Stimulated activated CD4-positive, alpha-beta T cell treated with anti-CD3 and anti-CD28 coated beads, Interleukin-2, amount 100 ng/mL, for 48 hours (primary cell): ENCODE results near the gene MARK4.
"Not testable (repeated sequence)": the region's sequence is repeated elsewhere in the genome, so short reads cannot be mapped to it uniquely, and the experiment has no call there.

ENCODE experiments used
- DNase-seq, 2 donors: peaks; one replicate each; pipeline ENCODE4 v3.0.0-alpha.2; 2020

The MARK4 gene

DNA sequence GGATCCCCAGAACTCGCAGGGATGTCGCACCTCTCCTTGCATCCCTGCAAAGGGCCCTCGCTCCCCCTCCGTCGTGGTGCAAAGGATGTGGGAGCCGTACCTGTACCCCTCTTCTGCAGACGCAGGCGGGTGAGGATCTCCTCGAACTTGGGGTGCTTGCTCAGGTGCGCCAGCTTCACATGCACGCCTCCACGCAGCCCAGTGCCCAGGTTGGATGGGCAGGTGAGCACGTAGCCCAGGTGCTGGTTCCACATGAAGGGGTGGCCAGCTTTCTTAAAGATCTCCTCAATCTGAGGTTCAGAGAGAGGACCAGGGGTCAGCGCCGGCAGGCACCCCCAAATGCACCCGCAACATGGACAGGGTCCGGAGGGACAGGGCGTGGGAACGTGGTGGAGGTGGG lies 56.3 kb downstream of the MARK4 start:
- DNase-seq, result no peak

DNA sequence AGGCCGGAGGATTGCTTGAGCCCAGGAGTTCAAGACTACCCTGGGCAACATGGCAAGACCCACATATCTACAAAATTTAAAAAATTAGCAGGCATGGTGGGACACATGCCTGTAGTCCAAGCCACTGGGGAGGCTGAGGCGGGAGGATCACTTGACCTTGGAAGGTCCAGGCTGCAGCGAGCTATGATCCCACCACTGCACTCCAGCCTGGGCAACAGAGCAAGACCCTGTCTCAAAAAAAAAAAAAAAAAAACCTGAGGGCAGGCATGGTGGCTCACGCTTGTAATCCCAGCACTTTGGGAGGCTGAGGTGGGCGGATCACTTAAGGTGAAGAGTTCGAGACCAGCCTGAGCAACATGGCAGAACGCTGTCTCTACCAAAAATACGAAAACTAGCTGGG lies 58.3 kb downstream of the MARK4 start:
- DNase-seq, result not testable (repeated sequence)

DNA sequence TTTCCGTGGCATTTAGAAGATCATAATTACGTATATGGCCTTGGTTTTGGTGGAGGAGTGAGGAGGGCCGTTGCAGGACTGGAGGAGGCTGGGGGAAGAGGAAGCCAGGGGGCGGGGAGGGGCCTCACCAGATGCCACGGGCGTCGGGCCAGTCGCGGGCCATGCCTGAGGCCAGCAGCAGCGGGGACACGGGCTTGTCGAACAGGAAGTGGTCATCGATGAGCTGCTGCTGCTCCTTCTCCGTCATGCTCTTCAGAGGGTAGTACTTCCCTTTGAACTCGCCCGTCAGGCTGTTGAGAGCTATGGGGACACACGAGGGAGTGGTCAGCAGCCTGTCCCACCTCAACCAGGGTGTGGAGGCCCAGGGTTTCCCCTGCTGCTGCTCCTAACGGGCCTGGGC lies 60.5 kb downstream of the MARK4 start:
- DNase-seq, result no peak

DNA sequence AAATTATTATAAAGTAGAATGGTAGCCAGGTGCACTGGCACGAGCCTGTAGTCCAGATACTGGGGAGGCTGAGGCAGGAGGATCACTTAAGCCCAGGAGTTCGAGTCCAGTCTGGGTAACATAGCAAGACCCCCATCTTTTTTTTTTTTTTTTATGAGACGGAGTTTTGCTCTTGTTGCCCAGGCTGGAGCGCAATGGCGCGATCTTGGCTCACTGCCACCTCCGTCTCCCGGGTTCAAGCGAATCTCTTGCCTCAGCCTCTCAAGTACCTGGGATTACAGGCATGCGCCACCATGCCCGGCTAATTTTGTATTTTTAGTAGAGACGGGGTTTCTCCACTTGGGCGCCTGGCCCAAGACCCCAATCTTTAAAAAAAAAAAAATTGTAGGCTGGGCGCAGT lies 61.2 kb downstream of the MARK4 start:
- not testable (repeated sequence) for DNase-seq

DNA sequence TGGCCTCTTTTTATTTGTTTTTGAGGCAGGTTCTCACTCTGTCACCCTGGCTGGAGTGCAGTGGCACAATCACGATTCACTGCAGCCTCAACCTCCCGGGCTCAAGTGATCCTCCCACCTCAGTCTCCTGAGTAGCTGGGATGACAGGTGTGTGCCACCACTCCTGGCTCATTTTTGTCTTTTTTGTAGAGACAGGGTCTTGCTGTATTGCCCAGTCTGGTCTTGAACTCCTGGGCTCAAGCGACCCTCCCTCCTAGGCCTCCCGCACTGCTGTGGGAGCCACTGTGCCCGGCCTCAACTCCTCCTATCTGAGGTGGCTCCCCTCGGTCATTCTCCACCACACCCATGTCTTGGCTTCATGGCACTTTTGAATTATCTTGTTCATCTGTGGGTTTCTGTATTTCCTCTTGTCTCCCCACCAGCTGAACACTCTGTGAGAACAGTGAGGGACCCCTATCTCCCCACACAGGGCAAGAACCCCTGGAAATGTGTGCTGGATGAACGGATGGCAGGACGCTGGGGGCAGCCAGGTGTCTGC lies 63.7 kb downstream of the MARK4 start:
- DNase-seq, result no peak

DNA sequence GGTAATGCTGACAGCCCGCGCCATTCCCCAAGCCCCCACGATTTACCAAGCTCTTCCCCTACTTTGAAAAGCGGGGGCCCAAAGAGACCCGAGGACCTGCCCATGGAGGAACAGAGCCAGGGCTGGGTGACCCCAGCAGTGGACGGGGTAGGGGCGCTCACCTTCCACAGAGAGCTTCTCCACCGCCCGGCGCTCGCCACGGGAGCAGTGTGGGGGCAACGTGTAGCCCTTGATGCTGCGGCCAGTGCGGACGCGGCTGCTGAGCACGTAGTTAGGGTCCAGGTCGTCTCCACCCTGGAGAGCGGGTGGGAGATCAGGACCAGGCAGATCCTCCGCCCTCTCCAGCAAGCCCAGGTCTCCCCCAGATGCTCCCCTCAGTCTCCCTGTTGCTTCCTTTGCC lies 64.2 kb downstream of the MARK4 start:
- no peak for DNase-seq

DNA sequence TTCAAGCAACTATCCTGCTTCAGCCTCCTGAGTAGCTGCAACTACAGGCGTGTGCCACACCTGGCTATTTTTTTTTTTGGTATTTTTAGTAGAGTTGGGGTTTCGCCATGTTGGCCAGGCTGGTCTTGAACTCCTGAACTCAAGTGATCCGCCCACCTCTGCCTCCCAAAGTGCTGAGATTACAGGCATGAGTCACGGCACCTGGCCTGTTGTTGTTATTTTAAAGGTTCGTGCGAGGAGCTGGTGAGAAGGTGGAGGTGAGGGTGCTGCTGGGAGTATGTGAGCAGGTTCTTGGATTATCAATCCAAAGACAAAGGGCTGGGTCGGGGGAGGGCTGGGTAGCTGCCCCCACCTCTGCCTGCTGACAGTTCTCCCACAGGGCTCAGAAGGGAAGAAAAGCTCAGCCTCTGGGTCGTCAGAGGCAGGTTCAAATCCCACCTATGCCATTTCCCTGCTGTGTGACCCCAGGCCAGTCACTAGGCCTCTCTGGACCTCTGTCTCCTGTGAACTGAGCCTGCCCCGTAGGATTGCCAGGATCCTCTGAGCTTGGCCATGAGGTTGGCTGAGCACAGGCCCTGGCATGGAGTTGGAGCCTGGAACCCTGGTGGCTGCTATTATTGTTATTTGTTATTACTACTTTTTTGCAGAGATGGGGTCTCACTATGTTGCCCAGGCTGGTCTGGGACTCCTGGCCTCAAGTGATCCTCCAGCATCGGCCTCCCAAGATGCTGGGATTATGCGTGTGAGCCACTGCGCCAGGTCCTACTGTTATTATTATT lies 70.1 kb downstream of the MARK4 start:
- no peak for DNase-seq

DNA sequence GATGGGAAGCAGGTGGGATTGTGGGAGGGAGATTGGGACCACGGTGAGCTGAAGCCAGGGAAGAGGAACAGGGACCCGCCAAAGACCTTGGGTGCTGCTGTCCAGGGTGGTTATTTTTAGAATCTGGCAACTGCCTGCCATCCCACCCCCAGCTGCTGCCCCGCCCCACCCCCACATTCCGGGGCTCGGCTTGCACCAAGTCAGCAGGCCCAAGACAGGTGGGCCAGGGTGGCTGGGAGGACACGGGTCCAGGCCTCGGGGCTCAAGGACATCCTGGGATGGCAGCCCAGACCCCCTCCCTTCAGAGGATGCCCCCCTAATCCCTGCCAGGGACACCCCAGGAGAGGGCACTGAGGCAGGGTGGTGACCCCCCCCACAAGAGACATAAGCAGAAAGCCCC lies 70.8 kb downstream of the MARK4 start:
- no peak for DNase-seq

DNA sequence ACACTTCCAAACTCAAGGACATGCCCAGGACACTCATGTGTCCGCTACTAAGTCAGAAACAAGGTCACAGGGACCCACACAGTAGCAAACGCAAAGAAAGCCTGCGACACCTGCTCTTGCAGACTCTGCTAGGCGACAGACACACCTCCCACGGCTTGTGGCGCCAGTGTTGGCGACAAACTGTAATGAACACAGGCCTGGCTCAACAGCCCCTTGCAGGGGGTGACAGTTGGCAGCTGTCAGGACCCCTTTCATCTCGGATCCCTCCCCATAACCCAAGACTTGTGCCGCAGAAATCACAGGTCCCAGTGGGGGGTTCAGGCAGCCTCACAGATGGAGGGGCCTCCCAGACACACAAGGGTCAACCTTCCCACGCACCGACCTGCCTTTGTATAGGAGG lies 71.2 kb downstream of the MARK4 start:
- DNase-seq, result no peak

DNA sequence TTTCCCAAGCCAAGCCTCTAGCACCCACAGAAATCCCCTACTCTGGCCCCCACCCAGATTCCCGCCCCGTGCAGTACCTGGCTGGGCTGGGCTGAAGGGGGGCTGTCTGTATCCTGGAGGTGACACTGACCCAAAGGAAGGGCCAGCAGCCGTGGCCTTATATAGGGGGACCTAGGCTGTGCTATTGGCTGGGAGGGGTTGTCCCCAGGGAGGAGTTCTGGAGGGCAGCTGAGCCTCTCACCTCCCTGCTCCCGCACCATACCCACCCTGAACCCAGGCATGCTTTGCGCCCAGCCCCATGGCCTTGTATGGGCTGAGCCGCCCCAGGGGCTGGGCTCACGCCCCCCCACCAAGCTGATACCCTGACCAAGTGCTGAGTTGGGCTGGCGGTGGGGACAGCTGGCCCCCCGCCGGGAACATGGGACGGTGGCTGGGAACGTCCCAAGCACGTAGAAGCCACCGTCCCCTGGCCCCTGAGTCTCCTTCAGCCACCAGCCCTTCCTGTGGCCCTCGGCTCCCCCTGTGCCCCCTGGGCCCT lies 71.7 kb downstream of the MARK4 start, which contains the start of gene CKM:
Gene CKM, minus strand, starts transcription at position 132 of the 538 bp plus-strand sequence. CDS start 3,162 bp downstream, outside the sequence.
- DNase-seq, result no peak

DNA sequence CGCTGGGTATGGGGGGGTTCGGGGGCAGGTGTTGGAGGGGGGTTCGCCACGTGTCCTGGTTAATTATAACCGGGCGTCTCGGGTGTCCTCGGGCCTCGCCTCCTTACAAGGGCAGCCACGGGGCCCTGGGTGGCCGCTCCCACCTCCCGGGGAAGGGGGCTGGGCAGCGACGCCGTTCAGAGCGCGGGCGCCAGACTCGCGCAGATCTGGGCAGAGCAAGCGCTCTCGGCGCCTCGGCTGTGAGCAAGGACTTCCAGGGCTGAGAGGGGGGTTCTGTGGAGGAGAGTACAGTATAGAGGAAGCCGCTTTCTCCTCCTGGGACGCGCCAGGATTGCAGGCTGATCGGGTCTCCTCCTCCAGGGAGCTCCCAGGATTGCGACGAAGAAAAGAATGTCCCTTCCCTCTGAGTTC lies 72.6 kb downstream of the MARK4 start:
- DNase-seq, result no peak

DNA sequence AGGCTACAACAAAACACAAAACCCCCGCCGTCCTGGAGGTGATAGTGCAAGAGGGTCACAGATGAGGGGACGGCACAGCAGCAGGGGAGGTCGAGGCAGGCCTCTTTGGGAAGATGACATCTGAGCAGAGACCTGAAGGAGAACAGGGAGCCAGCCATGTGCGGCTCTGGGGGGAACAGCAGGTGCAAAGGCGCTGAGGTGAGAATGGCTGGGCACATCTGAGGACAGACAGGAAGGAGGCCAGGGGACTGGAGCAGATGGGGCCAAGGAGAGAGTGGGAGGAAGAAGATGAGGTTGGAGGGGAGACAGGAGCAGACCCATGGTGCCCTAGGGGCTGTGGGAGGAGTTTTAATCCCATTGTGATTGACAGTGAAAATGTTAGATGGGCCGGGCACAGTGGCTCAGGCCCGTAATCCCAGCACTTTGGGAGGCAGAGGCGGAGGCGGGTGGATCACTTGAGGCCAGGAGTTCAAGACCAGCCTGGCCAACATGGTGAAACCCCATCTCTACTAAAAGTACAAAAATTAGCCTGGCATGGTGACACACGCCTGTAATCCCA lies 73.4 kb downstream of the MARK4 start:
- no peak for DNase-seq

DNA sequence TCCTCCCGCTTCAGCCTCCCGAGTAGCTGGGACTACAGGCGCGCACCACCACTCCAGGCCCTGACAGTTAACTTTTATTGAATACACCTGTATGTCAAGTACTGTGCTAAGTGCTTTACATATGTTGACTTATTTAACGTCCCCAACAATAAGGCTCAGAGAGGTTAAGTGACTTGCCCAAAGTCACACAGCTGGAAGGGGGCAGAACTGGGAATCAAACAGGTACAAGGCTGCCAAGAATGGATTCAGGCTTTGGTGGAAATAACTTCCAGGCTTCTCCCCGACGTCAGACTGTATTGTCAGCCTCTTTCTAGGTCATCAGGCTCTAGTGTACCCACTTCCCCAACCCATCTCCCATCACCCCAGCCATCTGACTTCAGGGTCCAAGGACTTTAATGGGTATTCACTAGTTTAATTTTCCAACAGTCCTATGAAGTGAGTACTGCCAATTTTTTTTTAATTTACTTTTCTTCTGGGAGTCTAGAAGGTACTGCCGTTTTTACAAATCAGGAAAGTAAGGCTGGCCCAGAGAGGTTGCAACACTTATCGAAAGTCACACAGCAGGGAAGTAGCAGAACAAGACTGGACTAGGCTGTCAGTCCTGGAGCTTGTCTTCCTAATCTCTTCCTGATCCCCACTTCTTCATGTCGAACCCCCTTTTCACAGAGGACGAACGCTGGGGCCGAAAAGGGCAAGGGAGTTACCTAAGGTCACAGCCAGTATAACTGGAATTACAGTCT lies 76.5 kb downstream of the MARK4 start:
- DNase-seq, result no peak

DNA sequence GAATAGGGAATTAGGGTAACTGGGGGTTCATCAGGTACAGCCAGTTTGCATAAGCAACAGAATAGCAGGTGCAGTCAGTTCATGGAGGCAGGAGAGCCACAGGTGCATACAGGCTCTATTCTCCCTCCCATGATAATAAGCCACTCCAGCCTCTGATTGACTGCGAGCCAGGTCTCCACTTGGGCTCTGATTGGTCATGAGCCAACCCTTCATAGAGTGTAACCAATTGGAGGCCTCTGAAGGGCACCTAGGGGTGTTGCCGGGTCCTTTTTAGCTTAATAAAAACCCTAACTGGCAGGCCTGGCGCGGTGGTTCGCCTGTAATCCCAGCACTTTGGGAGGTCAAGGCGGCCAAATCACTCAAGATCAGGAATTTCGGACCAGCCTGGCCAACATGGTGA lies 80.3 kb downstream of the MARK4 start:
- DNase-seq, result no peak

DNA sequence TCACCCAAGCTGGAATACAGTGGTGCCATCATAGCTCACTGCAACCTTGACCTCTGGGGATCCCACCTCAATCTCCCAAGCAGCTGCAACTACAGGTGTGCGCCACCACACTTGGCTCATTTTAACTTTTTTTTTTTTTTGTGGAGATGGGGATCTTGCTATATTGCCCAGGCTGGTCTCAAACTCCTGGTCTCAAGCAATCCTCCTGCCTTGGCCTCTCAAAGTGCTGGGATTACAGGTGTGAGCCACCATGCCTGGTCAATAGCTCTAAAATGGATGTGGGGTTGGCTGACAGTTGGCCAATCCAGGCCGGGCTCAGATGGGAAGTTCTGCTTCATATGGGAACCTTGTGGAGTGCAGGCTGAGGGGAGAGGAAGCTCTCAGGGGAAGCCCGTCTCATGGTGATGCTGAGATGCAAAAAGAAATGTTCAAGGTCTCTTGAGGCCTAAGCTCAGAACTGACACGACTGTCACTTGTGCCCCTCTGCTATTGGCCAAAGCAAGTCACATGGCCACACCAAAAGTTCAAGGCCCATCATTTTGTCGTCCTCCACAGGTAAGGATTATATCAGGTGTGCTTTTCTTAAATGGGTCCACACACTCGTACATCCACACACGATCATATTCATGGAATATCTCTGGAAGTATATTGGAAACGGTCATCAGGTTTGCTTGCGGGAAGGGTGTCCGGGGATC lies 82.7 kb downstream of the MARK4 start:
- no peak for DNase-seq

DNA sequence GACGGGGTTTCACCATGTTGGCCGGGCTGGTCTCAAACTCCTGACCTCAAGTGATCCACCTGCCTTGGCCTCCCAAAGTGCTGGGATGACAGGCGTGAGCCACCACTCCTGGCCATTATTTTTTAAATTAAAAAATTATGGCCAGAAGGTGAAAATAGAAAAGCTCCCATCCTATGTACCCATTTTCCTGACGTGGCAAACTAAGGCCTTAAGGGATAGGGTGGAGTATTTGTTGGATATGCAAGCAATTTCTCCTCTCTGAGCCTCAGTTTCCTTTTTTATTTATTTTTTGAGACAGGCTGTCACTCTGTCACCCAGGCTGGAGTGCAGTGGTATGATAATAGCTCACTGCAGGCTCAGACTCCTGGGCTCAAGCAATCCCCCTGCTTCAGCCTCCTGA lies 83.8 kb downstream of the MARK4 start:
- DNase-seq, result not testable (repeated sequence)

DNA sequence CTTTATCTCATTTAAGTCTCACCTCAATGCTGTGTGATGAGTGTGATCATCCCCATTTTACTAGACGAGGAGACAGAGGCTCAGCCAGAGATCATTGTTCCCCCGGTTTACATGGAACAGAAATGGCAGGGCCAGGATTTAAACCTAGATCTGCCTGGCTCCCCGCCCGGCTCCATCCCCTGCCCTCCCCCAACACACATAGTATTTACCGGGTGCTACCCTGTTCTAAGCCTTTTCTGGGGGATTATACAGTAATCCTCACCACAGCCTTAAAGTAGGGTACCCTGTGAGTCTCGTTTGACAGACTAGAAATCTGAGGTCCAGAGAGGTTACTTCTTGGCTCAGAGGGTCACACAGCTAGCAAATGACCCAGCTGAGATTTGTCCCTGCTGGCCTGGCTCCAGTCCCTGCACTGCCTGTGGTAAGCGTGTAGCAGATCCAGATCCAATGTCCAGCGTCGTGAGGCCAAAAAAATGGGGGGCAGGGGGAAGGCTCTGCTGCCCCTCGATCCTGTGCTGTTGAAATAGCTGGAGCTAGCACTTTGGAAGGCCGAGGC lies 85.7 kb downstream of the MARK4 start:
- DNase-seq, result no peak

DNA sequence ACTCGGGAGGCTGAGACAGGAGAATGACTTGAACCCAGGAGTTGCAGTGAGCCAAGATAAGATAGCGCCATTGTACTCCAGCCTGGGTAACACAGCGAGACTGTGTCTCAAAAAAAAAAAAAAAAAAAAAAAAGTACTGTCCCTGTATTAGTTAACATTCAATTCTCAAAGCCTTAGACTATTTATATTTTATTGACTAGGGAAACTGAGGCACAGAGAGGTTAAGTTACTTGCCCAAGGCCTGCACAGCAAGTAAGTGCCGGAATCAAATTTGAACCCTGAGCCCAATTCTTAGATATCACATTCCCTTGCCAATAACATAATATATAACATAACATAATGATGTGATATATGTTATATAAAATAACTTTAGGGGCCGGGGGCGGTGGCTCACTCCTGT lies 88.6 kb downstream of the MARK4 start:
- DNase-seq, result no peak

DNA sequence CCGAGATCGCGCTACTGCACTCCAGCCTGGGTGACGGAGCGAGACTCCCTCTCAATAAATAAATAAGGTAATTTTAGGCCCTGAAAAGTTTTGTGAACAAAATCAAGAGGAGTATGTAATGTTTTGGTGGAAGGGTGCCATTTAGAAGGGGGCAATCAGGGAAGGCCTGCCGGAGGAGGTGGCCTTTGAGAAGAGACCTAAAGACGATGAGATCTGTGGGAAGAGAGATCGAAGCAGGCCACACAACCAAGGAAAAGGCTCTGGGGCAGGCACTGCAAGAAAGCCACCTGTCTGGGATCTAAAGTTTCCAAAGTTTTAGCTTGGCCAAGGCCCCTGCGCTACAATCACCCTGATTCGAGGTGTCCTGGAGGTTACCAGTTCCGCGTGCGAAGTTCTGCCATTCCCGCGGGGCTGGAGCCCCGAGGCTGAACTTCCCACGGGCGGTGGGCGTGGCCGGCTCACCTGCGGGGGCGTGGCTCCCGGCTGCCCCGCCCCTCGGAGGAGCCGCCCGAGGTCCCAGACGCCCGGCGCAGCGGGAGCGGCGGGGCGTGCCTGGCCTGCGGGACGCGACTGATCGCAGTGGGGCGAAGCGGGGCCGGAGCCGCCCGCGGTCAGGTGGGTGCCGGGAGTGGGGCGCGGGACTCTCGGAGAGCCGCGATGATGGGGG lies 89.3 kb downstream of the MARK4 start, which contains the start of gene KLC3:
Gene KLC3, plus strand, starts transcription at position 519 of the 667 bp plus-strand sequence. CDS start 4,792 bp downstream, outside the sequence.
- DNase-seq, result peak; percentile 36 to 42

DNA sequence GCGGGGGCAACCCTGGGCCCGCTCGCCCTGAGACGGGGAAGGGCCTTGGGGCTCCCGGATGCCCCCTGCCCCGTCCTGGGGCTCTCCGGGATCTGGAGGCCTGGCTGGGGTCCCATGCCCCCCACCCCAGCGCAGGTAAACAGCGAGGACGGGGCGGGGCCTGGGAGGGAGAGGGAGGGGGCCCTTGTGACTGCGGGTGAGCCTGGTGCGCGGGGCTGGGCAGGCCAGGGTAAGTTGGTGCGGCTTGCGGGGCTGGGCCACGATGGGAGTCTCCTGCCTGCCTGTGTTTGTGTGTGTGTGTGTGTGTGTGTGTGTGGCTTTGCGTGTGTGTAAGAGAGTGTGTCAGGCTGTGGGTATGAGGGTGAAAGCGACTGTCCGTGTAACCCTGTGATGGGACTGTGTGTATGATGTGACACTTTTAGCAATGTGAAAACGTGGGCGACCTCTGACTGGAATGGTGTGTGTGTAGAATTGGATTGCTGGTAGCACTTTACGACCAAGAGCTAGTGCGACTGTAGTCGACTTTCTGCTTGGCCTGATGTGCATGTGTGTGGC lies 89.9 kb downstream of the MARK4 start:
- DNase-seq, result no peak

DNA sequence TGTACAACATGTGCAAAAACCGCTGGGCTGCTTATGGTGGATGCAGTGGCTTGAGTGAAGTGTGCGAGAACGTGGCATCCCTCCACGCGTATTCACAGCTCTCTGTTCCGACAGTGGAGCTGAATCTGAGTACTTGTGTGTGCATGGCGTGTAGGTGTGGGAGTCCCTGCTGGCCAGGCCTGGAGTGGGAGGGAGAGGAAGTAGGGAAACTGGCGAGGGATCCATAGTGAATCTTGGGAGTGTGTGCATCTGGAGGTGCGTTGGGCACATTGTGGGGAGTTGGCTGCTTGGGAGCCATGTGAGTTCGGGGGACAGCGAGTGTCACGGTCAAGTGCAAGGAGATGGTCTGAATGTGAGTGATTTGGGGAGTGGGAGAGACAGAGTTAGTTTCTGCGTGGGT lies 91.8 kb downstream of the MARK4 start:
- DNase-seq, result no peak
